Neural progenitor cell (in vitro differentiated cells): ENCODE measurements around the gene TRABD2A. TPM values are rescaled to one million over a fixed set of nuclear protein-coding genes. Genes with fewer than 3 reads are reported as not detected.

Experiments used
- DNase-seq: peaks from one replicate; pipeline ENCODE4 v3.0.0-alpha.2; 2016; ENCODE audit warnings: low spot score
- H2AFZ ChIP-seq: fragments of 200-600 bp; sonication (generic); replicated peaks from 2 replicates; pipeline ENCODE4 v1.6.1; 2016; ENCODE audit warnings: antibody characterized with exemption
- H3F3A ChIP-seq: fragments of 200-600 bp; sonication (generic); 2 replicates; pipeline ENCODE4 v1.6.1; 2016; ENCODE audit warnings: antibody characterized with exemption, low read depth
- H3K27ac ChIP-seq: fragments of 200-600 bp; sonication (generic); 2 replicates; pipeline ENCODE4 v1.5.1; 2016; ENCODE audit warnings: mild to moderate bottlenecking
- H3K27me3 ChIP-seq: fragments of 200-600 bp; sonication (generic); 2 replicates; pipeline ENCODE4 v1.6.1; 2016; ENCODE audit warnings: mild to moderate bottlenecking, moderate library complexity
- H3K36me3 ChIP-seq: fragments of 200-600 bp; sonication (generic); 2 replicates; pipeline ENCODE4 v1.5.1; 2016
- H3K4me1 ChIP-seq: fragments of 200-600 bp; sonication (generic); 2 replicates; pipeline ENCODE4 v1.6.1; 2016; ENCODE audit warnings: mixed run types
- H3K4me2 ChIP-seq: fragments of 200-600 bp; sonication (generic); 2 replicates; pipeline ENCODE4 v1.6.1; 2016
- H3K4me3 ChIP-seq: fragments of 200-600 bp; sonication (generic); 2 replicates; pipeline ENCODE4 v1.5.1; 2016
- H3K79me2 ChIP-seq: fragments of 200-600 bp; sonication (generic); 2 replicates; pipeline ENCODE4 v1.6.1; 2016; ENCODE audit warnings: low read depth
- H3K9ac ChIP-seq: fragments of 200-600 bp; sonication (generic); 2 replicates; pipeline ENCODE4 v1.6.1; 2016
- H3K9me3 ChIP-seq: fragments of 200-600 bp; sonication (generic); 2 replicates; pipeline ENCODE4 v1.5.1; 2016; ENCODE audit warnings: low read depth
- H4K20me1 ChIP-seq: fragments of 200-600 bp; sonication (generic); 2 replicates; pipeline ENCODE4 v1.6.1; 2016; ENCODE audit warnings: low read depth
- H3K27ac Mint-ChIP-seq: 3 replicates; pipeline ENCODE4 v1.8.0; 2021; ENCODE audit warnings: mixed read lengths
- H3K27me3 Mint-ChIP-seq: 2 replicates; pipeline ENCODE4 v1.8.0; 2022; ENCODE audit warnings: low read depth, mild to moderate bottlenecking, inconsistent platforms, moderate library complexity, mixed read lengths; ENCODE audit not compliant: insufficient read depth
- H3K36me3 Mint-ChIP-seq: 3 replicates; pipeline ENCODE4 v1.8.0; 2021; ENCODE audit warnings: mixed read lengths
- H3K4me1 Mint-ChIP-seq: 3 replicates; pipeline ENCODE4 v1.8.0; 2021; ENCODE audit warnings: mixed read lengths
- H3K4me3 Mint-ChIP-seq: 3 replicates; pipeline ENCODE4 v1.8.0; 2021; ENCODE audit warnings: mild to moderate bottlenecking, moderate library complexity, mixed read lengths
- H3K9me3 Mint-ChIP-seq: 3 replicates; pipeline ENCODE4 v1.8.0; 2020; ENCODE audit warnings: mixed read lengths
- CTCF ChIP-seq: fragments of 200-600 bp; sonication (generic); IDR thresholded peaks from 2 replicates; pipeline ENCODE4 v1.5.1; 2017; ENCODE audit warnings: antibody characterized with exemption, mild to moderate bottlenecking
- EZH2 ChIP-seq: fragments of 200-600 bp; sonication (generic); IDR thresholded peaks from 2 replicates; pipeline ENCODE4 v1.6.1; 2017; ENCODE audit warnings: antibody characterized with exemption, mild to moderate bottlenecking, moderate library complexity
- EZH2phosphoT487 ChIP-seq: fragments of 200-600 bp; sonication (generic); IDR thresholded peaks from 2 replicates; pipeline ENCODE4 v1.6.1; 2017; ENCODE audit warnings: antibody characterized with exemption
- total RNA-seq: library from RNA; depleted of rRNA; stranded (reverse); fragments of >200 nt; gene quantifications from 2 replicates; pipeline ENCODE4 v1.2.3, GENCODE V29; 2015; ENCODE audit warnings: low replicate concordance

TRABD2A gene
- total RNA-seq, 1 donor from 2014 or later, result 2.0 TPM

- Histone ChIP-seq H3F3A (no peaks in the 10 kb centered on the region), H3K36me3 (no peaks in the 10 kb centered on the region), H3K4me2 (no peak overlapping the region), H3K4me3 (no peak overlapping the region), H3K27ac (no peak overlapping the region), H3K27me3 (no peaks in the 10 kb centered on the region), H3K79me2 (no peaks in the 10 kb centered on the region), H2AFZ (no peak overlapping the region), H3K9me3 (no peaks in the 10 kb centered on the region), H3K9ac (no peak overlapping the region), H3K4me1 (no peaks in the 10 kb centered on the region), H4K20me1 (no peaks in the 10 kb centered on the region)
- DNase-seq, result no peak
- no peak overlapping the region for H3K4me3 Mint-ChIP-seq
- no peaks in the 10 kb centered on the region for H3K27me3 Mint-ChIP-seq
- no peak for TF ChIP-seq CTCF
- TF ChIP-seq EZH2phosphoT487, result no peak
- no peak for TF ChIP-seq EZH2
- H3K4me1 Mint-ChIP-seq, result no peaks in the 10 kb centered on the region
- no peaks in the 10 kb centered on the region for H3K9me3 Mint-ChIP-seq
- H3K27ac Mint-ChIP-seq, result no peak overlapping the region
- H3K36me3 Mint-ChIP-seq, result no peaks in the 10 kb centered on the region
Measured at GRCh38 chr2:84788027-84788426, 92.9 kb downstream of the TRABD2A start.

- no peaks in the 10 kb centered on the region for H3K36me3 ChIP-seq
- H3K27ac ChIP-seq, result no peak overlapping the region
- no peak for TF ChIP-seq EZH2
- no peak for TF ChIP-seq CTCF
- no peak for TF ChIP-seq EZH2phosphoT487
- H3K4me3 Mint-ChIP-seq, result no peak overlapping the region
- H3K4me1 Mint-ChIP-seq, result peaks cover 4% of the 10 kb centered on the region
- H3F3A ChIP-seq, result no peaks in the 10 kb centered on the region
- H3K27ac Mint-ChIP-seq, result no peak overlapping the region
- no peaks in the 10 kb centered on the region for H3K9me3 Mint-ChIP-seq
- no peak overlapping the region for H3K9ac ChIP-seq
- no peak overlapping the region for H2AFZ ChIP-seq
- no peaks in the 10 kb centered on the region for H3K27me3 Mint-ChIP-seq
- H3K36me3 Mint-ChIP-seq, result no peaks in the 10 kb centered on the region
- no peak overlapping the region for H3K4me3 ChIP-seq
- no peaks in the 10 kb centered on the region for H4K20me1 ChIP-seq
- H3K4me2 ChIP-seq, result no peak overlapping the region
- peaks cover 8% of the 10 kb centered on the region for H3K4me1 ChIP-seq
- no peaks in the 10 kb centered on the region for H3K9me3 ChIP-seq
- DNase-seq, result no peak
- no peaks in the 10 kb centered on the region for H3K27me3 ChIP-seq
- no peaks in the 10 kb centered on the region for H3K79me2 ChIP-seq
Measured at GRCh38 chr2:84786601-84787000, 94.3 kb downstream of the TRABD2A start.

- H3K4me3 ChIP-seq, result no peak overlapping the region
- H3K36me3 ChIP-seq, result no peaks in the 10 kb centered on the region
- no peaks in the 10 kb centered on the region for H3K27me3 ChIP-seq
- TF ChIP-seq EZH2, result no peak
- TF ChIP-seq EZH2phosphoT487, result no peak
- TF ChIP-seq CTCF, result no peak
- no peak for DNase-seq
- no peaks in the 10 kb centered on the region for H4K20me1 ChIP-seq
- no peak overlapping the region for H3K27ac Mint-ChIP-seq
- no peaks in the 10 kb centered on the region for H3K36me3 Mint-ChIP-seq
- no peak overlapping the region for H3K9ac ChIP-seq
- H3K4me2 ChIP-seq, result no peak overlapping the region
- no peaks in the 10 kb centered on the region for H3K9me3 Mint-ChIP-seq
- no peaks in the 10 kb centered on the region for H3F3A ChIP-seq
- no peak overlapping the region for H2AFZ ChIP-seq
- H3K27me3 Mint-ChIP-seq, result no peaks in the 10 kb centered on the region
- peaks cover 8% of the 10 kb centered on the region for H3K4me1 ChIP-seq
- H3K9me3 ChIP-seq, result no peaks in the 10 kb centered on the region
- H3K27ac ChIP-seq, result no peak overlapping the region
- H3K79me2 ChIP-seq, result no peaks in the 10 kb centered on the region
- H3K4me1 Mint-ChIP-seq, result peaks cover 4% of the 10 kb centered on the region
- no peak overlapping the region for H3K4me3 Mint-ChIP-seq
Measured at GRCh38 chr2:84785950-84786349, 94.9 kb downstream of the TRABD2A start.
